ENCODE data around the gene PPFIA1.

- no peak for TF ChIP-seq POLR2A (IDR thresholded peaks at IDR 0.05; ENCODE audit: low read length)
- no peak for TF ChIP-seq GATA1 (IDR thresholded peaks at IDR 0.05; ENCODE audit: low read depth, low read length)
Measured at GRCh38 chr11:70317581-70318305, 47.3 kb downstream of the PPFIA1 start.
